ENCODE results near the gene GLRX5.

DNA sequence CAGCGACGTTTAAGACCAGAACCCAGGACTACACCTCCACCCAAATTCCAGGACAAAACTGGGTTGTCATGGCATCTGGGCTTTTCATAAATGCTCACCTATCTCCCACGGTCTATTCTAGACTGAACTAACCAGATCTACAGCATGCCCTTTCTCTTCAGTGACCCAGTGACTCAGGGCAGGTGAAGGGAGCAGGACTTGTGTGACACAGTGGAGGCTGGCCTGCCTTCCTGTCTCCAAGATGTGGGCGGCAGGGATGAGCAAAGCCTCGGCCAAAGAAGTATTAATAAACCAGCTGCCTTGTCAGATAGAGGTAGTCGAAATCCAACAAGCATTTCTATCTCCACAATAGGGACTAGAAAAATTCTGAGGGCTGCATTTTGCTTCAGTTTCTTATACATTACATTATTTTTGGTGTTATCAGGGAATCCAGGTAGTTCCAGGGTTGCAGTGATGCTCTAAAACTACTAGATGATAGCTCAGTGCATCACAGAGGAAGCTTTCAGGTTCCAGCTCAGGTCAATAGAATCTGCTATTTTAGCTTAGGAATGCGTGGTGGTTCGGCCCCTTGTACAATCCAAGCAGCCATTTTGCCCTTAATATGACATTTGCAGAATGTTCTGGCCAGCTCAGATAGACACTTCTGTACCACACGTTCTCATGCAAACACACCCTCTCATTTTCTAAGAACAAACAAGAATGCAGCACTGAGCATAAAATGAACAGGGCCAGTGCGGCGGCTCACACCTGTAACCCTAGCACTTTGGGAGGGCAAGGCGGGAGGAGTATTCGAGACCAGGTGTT lies 4.2 kb upstream of the GLRX5 start:
- TF ChIP-seq FOXM1 (IDR thresholded peaks at IDR 0.05; ENCODE audit: borderline replicate concordance) = no peak
- TF ChIP-seq ZNF384 (IDR thresholded peaks at IDR 0.05) = no peak
- no peak for TF ChIP-seq SP1 (IDR thresholded peaks at IDR 0.05)
- TF ChIP-seq ARNT (IDR thresholded peaks at IDR 0.05) = no peak
- no peak for TF ChIP-seq BHLHE40 (IDR thresholded peaks at IDR 0.05; ENCODE audit: borderline replicate concordance)
- no peak for TF ChIP-seq NFRKB (IDR thresholded peaks at IDR 0.05)
- TF ChIP-seq FOXA1 (IDR thresholded peaks at IDR 0.05) = no peak
- no peak for TF ChIP-seq ELF4 (IDR thresholded peaks at IDR 0.05)
- TF ChIP-seq, protein P1, sequence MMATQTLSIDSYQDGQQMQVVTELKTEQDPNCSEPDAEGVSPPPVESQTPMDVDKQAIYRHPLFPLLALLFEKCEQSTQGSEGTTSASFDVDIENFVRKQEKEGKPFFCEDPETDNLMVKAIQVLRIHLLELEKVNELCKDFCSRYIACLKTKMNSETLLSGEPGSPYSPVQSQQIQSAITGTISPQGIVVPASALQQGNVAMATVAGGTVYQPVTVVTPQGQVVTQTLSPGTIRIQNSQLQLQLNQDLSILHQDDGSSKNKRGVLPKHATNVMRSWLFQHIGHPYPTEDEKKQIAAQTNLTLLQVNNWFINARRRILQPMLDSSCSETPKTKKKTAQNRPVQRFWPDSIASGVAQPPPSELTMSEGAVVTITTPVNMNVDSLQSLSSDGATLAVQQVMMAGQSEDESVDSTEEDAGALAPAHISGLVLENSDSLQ (IDR thresholded peaks at IDR 0.05) = no peak
- TF ChIP-seq LEF1 (IDR thresholded peaks at IDR 0.05; ENCODE audit: borderline replicate concordance) = no peak
- TF ChIP-seq FOXK2 (IDR thresholded peaks at IDR 0.05) = no peak
- TF ChIP-seq CTBP1 (IDR thresholded peaks at IDR 0.05; ENCODE audit: borderline replicate concordance) = no peak
